ENCODE data around the gene APOBEC3C. TPM values are rescaled to one million over a fixed set of nuclear protein-coding genes. Genes with fewer than 3 reads are reported as not detected.

The APOBEC3C gene
- total RNA-seq, 1 experiment from 2014 or later, result 30.1 TPM

DNA sequence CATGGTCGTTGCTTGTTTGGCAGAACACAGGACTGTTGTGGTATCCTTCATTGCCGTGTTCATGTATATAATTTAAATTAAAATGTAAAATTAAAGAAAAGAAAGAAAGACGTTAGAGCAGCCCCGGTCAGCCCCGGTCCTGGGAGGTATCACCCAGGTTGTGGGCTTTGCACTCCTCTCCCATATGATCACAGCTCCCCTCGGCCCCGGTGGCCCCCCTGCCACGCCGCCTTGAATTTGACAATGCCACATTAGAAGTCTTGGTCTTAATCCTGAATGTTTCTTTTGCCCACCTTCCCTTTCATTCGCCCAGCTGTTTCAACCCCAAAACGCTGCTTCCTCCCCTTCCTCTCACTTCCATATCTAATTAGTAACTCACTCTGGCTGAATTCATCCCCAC lies 45.3 kb upstream of the APOBEC3C start:
- H3K36me3 Mint-ChIP-seq (ENCODE audit: insufficient read depth, unreplicated experiment), result no peaks in the 10 kb centered on the region
- no peaks in the 10 kb centered on the region for H3K9me3 Mint-ChIP-seq (ENCODE audit: unreplicated experiment)
- POLR2A ChIA-PET, result no interaction called here
- peaks cover 67% of the 10 kb centered on the region for H3K27me3 Mint-ChIP-seq (ENCODE audit: insufficient read depth, unreplicated experiment)
- TF ChIP-seq CTCF (IDR thresholded peaks at IDR 0.05; ENCODE audit: unreplicated experiment), result no peak
- H3K4me1 Mint-ChIP-seq (ENCODE audit: insufficient read depth, unreplicated experiment), result peaks cover 3% of the 10 kb centered on the region
- intact Hi-C loops (cut with micrococcal nuclease), result no loop called here
- no TSS peak for BruUV-seq (replicated peaks)
- no peak overlapping the region for H3K27ac Mint-ChIP-seq (ENCODE audit: low read depth, unreplicated experiment)
- CTCF ChIA-PET, result interaction anchor here (1.4 kb wide), 1 partner anchor 149 kb away, joined by 3 read pairs; no protein-coding TSS in a partner anchor
- DNase-seq (ENCODE audit: unreplicated experiment), result no peak
- H3K4me3 Mint-ChIP-seq (ENCODE audit: unreplicated experiment), result no peak overlapping the region

- ChIA-PET POLR2A (no interaction called here), CTCF (interaction anchor here (0.5 to 1.9 kb wide), 2 partner anchors 101 to 564 kb away, joined by 4 to 9 read pairs; no protein-coding TSS in a partner anchor)
- Mint-ChIP-seq H3K27ac (ENCODE audit: low read depth, unreplicated experiment) (no peak overlapping the region), H3K36me3 (ENCODE audit: insufficient read depth, unreplicated experiment) (no peaks in the 10 kb centered on the region), H3K27me3 (ENCODE audit: insufficient read depth, unreplicated experiment) (peaks cover 58% of the 10 kb centered on the region), H3K9me3 (ENCODE audit: unreplicated experiment) (no peaks in the 10 kb centered on the region), H3K4me3 (ENCODE audit: unreplicated experiment) (no peak overlapping the region), H3K4me1 (ENCODE audit: insufficient read depth, unreplicated experiment) (no peaks in the 10 kb centered on the region)
- TF ChIP-seq CTCF (IDR thresholded peaks at IDR 0.05; ENCODE audit: unreplicated experiment), result no peak
- intact Hi-C loops (cut with micrococcal nuclease), result no loop called here
- no peak for DNase-seq (ENCODE audit: unreplicated experiment)
- no TSS peak for BruUV-seq (replicated peaks)
Observed at GRCh38 chr22:38970551-38970950, 43.5 kb upstream of the APOBEC3C start.

- H3K36me3 Mint-ChIP-seq (ENCODE audit: insufficient read depth, unreplicated experiment), result no peaks in the 10 kb centered on the region
- no peak for TF ChIP-seq CTCF (IDR thresholded peaks at IDR 0.05; ENCODE audit: unreplicated experiment)
- H3K9me3 Mint-ChIP-seq (ENCODE audit: unreplicated experiment), result no peaks in the 10 kb centered on the region
- peaks cover 55% of the 10 kb centered on the region for H3K27me3 Mint-ChIP-seq (ENCODE audit: insufficient read depth, unreplicated experiment)
- no peak overlapping the region for H3K27ac Mint-ChIP-seq (ENCODE audit: low read depth, unreplicated experiment)
- POLR2A ChIA-PET, result no interaction called here
- no TSS peak for BruUV-seq (replicated peaks)
- H3K4me1 Mint-ChIP-seq (ENCODE audit: insufficient read depth, unreplicated experiment), result no peaks in the 10 kb centered on the region
- no peak for DNase-seq (ENCODE audit: unreplicated experiment)
- CTCF ChIA-PET, result interaction anchor here (0.5 to 1.9 kb wide), 5 partner anchors 73 to 563 kb away, joined by 3 to 9 read pairs (median 4); no protein-coding TSS in a partner anchor
- intact Hi-C loops (cut with micrococcal nuclease), result no loop called here
- no peak overlapping the region for H3K4me3 Mint-ChIP-seq (ENCODE audit: unreplicated experiment)
Observed at GRCh38 chr22:38971202-38971601, 42.9 kb upstream of the APOBEC3C start.

- BruUV-seq (replicated peaks), result no TSS peak
- no peaks in the 10 kb centered on the region for H3K36me3 Mint-ChIP-seq (ENCODE audit: insufficient read depth, unreplicated experiment)
- H3K27ac Mint-ChIP-seq (ENCODE audit: low read depth, unreplicated experiment), result no peak overlapping the region
- DNase-seq (ENCODE audit: unreplicated experiment), result no peak
- H3K27me3 Mint-ChIP-seq (ENCODE audit: insufficient read depth, unreplicated experiment), result peaks cover 51% of the 10 kb centered on the region
- no peak overlapping the region for H3K4me3 Mint-ChIP-seq (ENCODE audit: unreplicated experiment)
- POLR2A ChIA-PET, result no interaction called here
- no peaks in the 10 kb centered on the region for H3K9me3 Mint-ChIP-seq (ENCODE audit: unreplicated experiment)
- intact Hi-C loops (cut with micrococcal nuclease), result no loop called here
- CTCF ChIA-PET, result interaction anchor here (0.5 to 1.9 kb wide), 6 partner anchors 10 to 346 kb away, joined by 3 to 9 read pairs (median 3); no protein-coding TSS in a partner anchor
- no peaks in the 10 kb centered on the region for H3K4me1 Mint-ChIP-seq (ENCODE audit: insufficient read depth, unreplicated experiment)
- no peak for TF ChIP-seq CTCF (IDR thresholded peaks at IDR 0.05; ENCODE audit: unreplicated experiment)
Observed at GRCh38 chr22:38971791-38972190, 42.3 kb upstream of the APOBEC3C start.

Data from MCF 10A (cell line).